BLaER1 treated with 17β-estradiol and CSF1 and Interleukin-3, amounts not matched to agents 10 nM and 100 nM (cell line): Measurements from ENCODE around the gene DNAH17.

ENCODE experiments used
- H3K27ac ChIP-seq, 11 experiments: shearing (Covaris generic); formaldehyde crosslinking; 2 replicates each; pipeline ENCODE4 v1.8.1; 2022
- H3K27me3 ChIP-seq, 11 experiments: shearing (Covaris generic); formaldehyde crosslinking; 2 replicates each; pipeline ENCODE4 v1.8.1; 2022
- H3K36me3 ChIP-seq, 11 experiments: shearing (Covaris generic); formaldehyde crosslinking; 2 replicates each; pipeline ENCODE4 v1.8.1; 2022
- H3K4me1 ChIP-seq, 10 experiments: shearing (Covaris generic); formaldehyde crosslinking; 2 replicates each; pipeline ENCODE4 v1.8.1; 2022
- H3K4me2 ChIP-seq, 11 experiments: shearing (Covaris generic); formaldehyde crosslinking; 2 replicates each; pipeline ENCODE4 v1.8.1; 2022
- H3K4me3 ChIP-seq, 10 experiments: shearing (Covaris generic); formaldehyde crosslinking; 2 replicates each; pipeline ENCODE4 v1.8.1; 2022
- H3K9ac ChIP-seq, 11 experiments: shearing (Covaris generic); formaldehyde crosslinking; 2 replicates each; pipeline ENCODE4 v1.8.1; 2022
- H3K9me3 ChIP-seq, 11 experiments: shearing (Covaris generic); formaldehyde crosslinking; replicated peaks in 1 of 11; 2 replicates each; pipeline ENCODE4 v1.8.1; 2022
- H4K20me1 ChIP-seq, 11 experiments: shearing (Covaris generic); formaldehyde crosslinking; 2 replicates each; pipeline ENCODE4 v1.8.1; 2022
- Cebpa-rat ChIP-seq, 11 experiments: shearing (Covaris generic); IDR thresholded peaks; 2 replicates each; pipeline ENCODE4 v1.8.1; 2022

The DNAH17 gene

DNA sequence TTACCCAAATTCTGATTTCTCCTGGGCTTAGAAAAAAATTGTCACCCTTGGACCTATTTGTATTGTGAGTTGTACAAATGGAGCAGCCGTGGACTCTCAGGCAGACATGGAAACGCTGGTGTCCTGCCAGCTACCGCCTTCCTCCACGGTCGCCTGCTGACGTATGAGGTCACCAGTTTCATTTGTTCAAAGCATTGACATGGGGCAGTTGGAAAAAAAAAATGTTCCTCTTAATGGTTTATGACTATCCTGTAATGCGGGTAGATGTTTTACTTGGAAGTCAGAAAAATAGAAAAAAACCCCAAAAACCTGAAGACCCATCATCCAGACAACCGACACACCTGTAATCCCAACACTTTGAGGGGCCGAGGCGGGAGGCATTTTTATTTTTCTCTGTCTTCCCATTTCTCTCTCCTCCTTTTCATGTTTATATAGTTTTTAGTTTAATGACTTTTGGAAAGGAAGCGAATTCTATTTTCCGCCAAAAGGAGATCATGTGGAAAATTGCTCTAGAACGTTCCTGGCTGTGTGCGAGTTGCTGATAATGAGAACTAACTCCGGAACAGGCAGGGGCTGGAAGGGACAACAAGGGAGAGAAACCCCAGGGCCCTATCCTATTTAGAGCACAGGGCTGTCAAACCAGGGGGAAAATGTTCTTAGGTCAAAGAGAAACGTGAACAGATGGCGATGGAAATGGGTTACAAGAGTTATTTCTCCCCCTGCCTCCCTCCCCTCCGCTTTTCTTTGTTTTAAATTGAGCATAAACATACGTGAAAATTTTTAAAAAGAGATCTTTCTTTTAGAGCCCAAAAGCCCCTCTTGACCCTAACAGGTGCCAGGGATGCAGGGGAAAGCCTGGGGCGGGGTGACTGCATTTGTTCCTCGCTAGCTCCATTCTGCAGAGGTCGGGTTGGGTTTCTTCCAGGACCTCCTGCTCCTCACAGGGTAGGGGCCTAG, 13.7 kb downstream of the DNAH17 start:
- peaks cover 14 to 39% (median 32%) of the 10 kb centered on the region in 10 experiments for H3K4me1 ChIP-seq
- 0 out of 22 replicates have a peak overlapping the region, but pooled peaks of 1 of the 11 experiments have one; percentile 4 for H3K27ac ChIP-seq
- no peak overlapping the region for H3K9ac ChIP-seq
- TF ChIP-seq Cebpa-rat (IDR thresholded peaks at IDR 0.05), result no peak
- H3K9me3 ChIP-seq, result peaks cover 0 to 20% (median 0%) of the 10 kb centered on the region in 11 experiments; a peak in 5 of 22 replicates
- peaks cover 0 to 14% (median 0%) of the 10 kb centered on the region in 11 experiments; a peak in 4 of 22 replicates for H3K36me3 ChIP-seq
- H3K4me3 ChIP-seq, result no peak overlapping the region
- H3K4me2 ChIP-seq, result peak overlapping the region; percentile 5 to 61 (median 39); a peak in 19 of 22 replicates
- H4K20me1 ChIP-seq, result no peaks in the 10 kb centered on the region
- H3K27me3 ChIP-seq, result no peaks in the 10 kb centered on the region

DNA sequence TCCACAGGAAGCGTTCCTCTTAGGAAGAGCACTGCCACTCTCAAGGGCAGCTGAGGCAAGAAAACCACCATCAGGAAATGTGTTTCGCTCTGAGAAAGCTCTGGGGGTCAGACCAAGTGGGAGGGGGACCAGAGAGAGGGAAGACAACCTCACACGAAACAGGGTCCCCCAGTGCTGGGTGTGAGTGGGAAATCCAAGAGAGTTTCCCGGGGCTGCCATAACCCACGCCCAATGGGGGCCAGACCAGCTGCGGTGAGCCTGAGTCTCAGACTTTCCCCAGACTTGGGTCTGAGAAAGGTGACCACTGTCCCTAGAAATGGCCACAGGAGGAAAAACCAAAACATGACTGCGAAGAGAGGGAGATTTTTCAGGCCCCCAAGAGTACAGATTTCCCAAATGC, 14.5 kb downstream of the DNAH17 start:
- no peak for TF ChIP-seq Cebpa-rat (IDR thresholded peaks at IDR 0.05)
- Histone ChIP-seq H3K9me3 (peaks cover 0 to 20% (median 0%) of the 10 kb centered on the region in 11 experiments; a peak in 5 of 22 replicates), H3K4me2 (peak overlapping the region; percentile 5 to 61 (median 48); a peak in 20 of 22 replicates), H3K9ac (no peak overlapping the region), H4K20me1 (no peaks in the 10 kb centered on the region), H3K36me3 (peaks cover 0 to 13% (median 0%) of the 10 kb centered on the region in 11 experiments; a peak in 4 of 22 replicates), H3K27ac (peak overlapping the region in 2 of 11 experiments; percentile 4 to 43; a peak in 1 of 22 replicates), H3K27me3 (no peaks in the 10 kb centered on the region), H3K4me3 (no peak overlapping the region), H3K4me1 (peaks cover 14 to 37% (median 26%) of the 10 kb centered on the region in 10 experiments)

DNA sequence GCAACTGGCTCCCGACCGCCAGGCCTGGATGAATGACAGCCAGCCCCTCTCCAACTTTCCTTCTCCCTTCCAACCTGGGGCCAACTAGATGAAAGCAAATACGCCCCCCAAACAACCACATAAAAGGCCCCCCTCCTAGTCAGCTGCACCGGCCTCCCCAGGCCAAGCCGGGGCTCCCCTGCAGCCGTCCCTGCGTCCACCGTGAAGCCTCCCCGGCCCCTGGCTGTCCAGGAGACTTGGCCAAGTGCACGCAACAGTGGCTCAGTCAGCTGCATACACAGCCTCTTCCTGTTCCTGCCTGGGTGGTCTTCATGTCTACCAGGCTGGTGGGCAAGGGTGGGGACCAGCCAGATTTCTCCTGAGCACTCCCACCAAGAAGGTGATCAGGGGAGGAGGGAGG, 16.0 kb downstream of the DNAH17 start:
- Histone ChIP-seq H3K27me3 (no peaks in the 10 kb centered on the region), H4K20me1 (no peaks in the 10 kb centered on the region), H3K4me1 (peaks cover 14 to 43% (median 31%) of the 10 kb centered on the region in 10 experiments), H3K27ac (no peak overlapping the region), H3K4me2 (0 out of 22 replicates have a peak overlapping the region, but pooled peaks of 1 of the 11 experiments have one; percentile 26), H3K9me3 (0 out of 22 replicates have a peak, but pooled peaks cover 0 to 6% (median 0%) of the 10 kb centered on the region in 11 experiments), H3K4me3 (no peak overlapping the region), H3K9ac (no peak overlapping the region), H3K36me3 (0 out of 22 replicates have a peak, but pooled peaks cover 0 to 3% (median 0%) of the 10 kb centered on the region in 11 experiments)
- TF ChIP-seq Cebpa-rat (IDR thresholded peaks at IDR 0.05), result no peak

DNA sequence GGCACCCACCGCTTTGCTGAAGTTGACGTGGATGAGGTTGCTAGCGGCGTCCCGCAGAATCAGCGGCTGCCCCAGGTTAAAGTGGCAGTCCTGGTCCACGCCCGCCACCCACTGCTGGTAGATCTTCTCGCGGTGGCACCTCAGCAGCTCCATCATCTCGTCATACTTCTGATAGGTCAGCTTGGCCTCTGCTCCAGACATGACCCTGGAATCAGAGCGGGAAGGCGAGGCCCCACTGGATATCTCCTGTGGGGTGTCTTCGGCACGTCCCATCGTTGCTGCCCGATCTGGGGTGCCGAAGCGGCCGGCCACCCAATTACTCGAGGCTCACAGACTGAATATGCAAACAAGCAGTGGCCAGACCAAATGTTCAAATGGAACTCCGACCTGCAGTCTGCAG, 16.5 kb downstream of the DNAH17 start:
- Histone ChIP-seq H3K4me2 (no peak overlapping the region), H3K4me3 (no peak overlapping the region), H3K27ac (no peak overlapping the region), H4K20me1 (no peaks in the 10 kb centered on the region), H3K9me3 (0 out of 22 replicates have a peak, but pooled peaks cover 0 to 4% (median 0%) of the 10 kb centered on the region in 11 experiments), H3K9ac (no peak overlapping the region), H3K4me1 (peaks cover 14 to 44% (median 33%) of the 10 kb centered on the region in 10 experiments), H3K36me3 (0 out of 22 replicates have a peak, but pooled peaks cover 0 to 3% (median 0%) of the 10 kb centered on the region in 11 experiments), H3K27me3 (no peaks in the 10 kb centered on the region)
- TF ChIP-seq Cebpa-rat (IDR thresholded peaks at IDR 0.05), result no peak

DNA sequence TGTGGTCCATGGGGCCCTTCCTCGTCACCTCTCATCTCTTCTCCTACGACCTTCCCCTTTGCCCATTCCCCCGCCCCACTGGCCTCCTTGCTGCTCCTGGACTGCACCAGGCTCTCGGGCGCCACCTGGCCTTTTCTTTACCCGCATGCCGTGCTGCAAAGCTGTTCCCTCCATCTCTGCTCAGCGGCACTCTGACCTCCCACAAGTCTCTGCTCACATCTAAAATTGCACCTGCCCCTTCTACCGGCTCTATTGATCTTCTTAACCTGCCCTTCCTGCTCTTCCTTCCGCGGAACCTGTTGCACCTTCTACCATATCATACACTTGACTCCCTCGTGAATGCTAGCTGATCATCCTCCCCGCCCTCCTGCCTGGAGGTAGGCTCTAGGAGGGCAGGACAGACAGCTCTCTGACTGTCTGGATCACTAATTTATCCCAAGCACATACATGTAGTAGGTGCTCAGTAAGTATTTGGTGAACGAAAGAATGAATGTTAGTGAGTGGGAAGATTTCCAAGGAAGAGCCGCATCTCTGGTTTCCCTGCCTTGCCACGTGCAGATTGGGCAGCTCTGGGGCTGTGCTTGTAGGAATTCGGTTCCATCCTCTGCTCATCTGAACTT, 17.3 kb downstream of the DNAH17 start:
- Histone ChIP-seq H3K9me3 (0 out of 22 replicates have a peak, but pooled peaks cover 0 to 4% (median 0%) of the 10 kb centered on the region in 11 experiments), H3K27me3 (no peaks in the 10 kb centered on the region), H3K9ac (no peak overlapping the region), H3K36me3 (0 out of 22 replicates have a peak, but pooled peaks cover 0 to 3% (median 0%) of the 10 kb centered on the region in 11 experiments), H3K4me1 (peaks cover 14 to 44% (median 33%) of the 10 kb centered on the region in 10 experiments), H3K27ac (no peak overlapping the region), H3K4me2 (no peak overlapping the region), H4K20me1 (no peaks in the 10 kb centered on the region), H3K4me3 (no peak overlapping the region)
- no peak for TF ChIP-seq Cebpa-rat (IDR thresholded peaks at IDR 0.05)

DNA sequence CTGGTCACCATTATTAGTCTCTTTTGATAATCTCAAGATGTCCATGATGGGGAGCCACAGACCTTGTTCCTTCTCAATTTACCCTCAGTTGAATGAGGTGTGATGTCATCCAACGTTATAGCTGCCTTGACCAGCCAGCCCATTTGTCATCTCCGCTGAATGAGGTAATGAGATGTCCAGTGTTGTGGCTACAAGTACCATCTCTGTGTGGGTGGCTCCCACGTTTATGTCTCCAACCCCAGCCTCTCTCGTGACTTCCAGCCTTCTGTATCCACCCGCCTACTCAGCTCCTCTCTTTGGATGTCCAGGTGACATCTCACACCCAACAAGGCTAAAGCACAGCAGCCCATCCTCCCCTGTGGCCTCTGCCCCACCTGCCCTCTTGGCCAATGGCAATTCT, 18.2 kb downstream of the DNAH17 start:
- Histone ChIP-seq H3K36me3 (0 out of 22 replicates have a peak, but pooled peaks cover 0 to 3% (median 0%) of the 10 kb centered on the region in 11 experiments), H3K4me3 (no peak overlapping the region), H3K4me1 (peaks cover 14 to 43% (median 33%) of the 10 kb centered on the region in 10 experiments), H3K27ac (no peak overlapping the region), H4K20me1 (no peaks in the 10 kb centered on the region), H3K9ac (no peak overlapping the region), H3K27me3 (no peaks in the 10 kb centered on the region), H3K4me2 (no peak overlapping the region), H3K9me3 (0 out of 22 replicates have a peak, but pooled peaks cover 0 to 4% (median 0%) of the 10 kb centered on the region in 11 experiments)
- TF ChIP-seq Cebpa-rat (IDR thresholded peaks at IDR 0.05), result no peak

DNA sequence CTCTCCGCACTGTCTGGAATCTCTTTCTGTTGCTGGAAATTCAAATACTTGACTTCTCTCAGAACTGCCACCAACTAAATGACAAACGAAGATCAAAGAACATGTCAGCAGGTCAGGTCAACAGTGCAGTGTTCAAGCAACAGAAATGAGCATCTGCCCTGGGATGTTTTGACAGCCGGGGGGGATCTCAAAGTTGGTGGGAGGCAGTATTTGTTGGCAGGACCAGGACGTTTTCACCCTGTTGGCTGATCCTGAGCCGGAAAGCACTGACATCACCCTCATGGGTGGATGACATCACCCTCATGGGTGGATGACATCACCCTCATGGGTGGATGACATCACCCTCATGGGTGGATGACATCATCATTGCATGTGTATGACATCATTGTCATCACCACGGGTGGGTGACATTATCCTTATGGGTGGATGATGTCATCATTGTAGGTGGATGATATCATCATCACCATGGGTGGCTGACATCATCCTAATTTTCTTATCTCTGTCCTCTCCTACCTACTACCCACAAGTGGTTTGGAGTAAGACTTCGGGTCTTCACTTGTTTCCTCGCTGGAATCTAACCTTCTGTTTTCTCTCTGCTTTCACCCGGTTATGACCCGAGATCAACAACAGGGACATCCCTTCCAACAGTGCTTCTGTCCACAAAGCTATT, 18.9 kb downstream of the DNAH17 start:
- Histone ChIP-seq H4K20me1 (no peaks in the 10 kb centered on the region), H3K4me3 (no peak overlapping the region), H3K9me3 (0 out of 22 replicates have a peak, but pooled peaks cover 0 to 4% (median 0%) of the 10 kb centered on the region in 11 experiments), H3K4me1 (peaks cover 9 to 41% (median 29%) of the 10 kb centered on the region in 10 experiments), H3K4me2 (peak overlapping the region in 2 of 11 experiments; percentile 4 to 15; a peak in 1 of 22 replicates), H3K27ac (peak overlapping the region in 1 of 11 experiments; percentile 17; a peak in 1 of 22 replicates), H3K9ac (no peak overlapping the region), H3K36me3 (0 out of 22 replicates have a peak, but pooled peaks cover 0 to 3% (median 0%) of the 10 kb centered on the region in 11 experiments), H3K27me3 (no peaks in the 10 kb centered on the region)
- no peak for TF ChIP-seq Cebpa-rat (IDR thresholded peaks at IDR 0.05)

DNA sequence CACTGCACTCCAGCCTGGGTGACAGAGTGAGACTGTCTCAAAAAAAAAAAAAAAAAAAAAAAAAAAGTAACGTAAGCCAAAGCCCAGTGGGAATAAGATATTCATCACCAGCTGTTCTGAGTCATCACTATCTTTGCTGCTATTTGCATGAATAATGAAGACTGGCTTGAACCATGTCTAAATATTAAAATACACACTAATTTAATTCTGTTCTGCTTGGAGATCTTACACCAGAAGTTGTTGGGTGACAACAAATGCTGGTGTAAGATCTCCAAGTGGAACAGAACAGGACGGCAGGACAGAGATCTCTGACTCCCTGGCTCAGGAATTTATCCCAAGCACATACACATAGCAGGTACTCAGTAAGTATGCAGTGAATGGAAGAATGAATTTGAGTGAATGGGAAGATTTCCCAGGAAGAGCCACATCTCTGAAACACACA, 19.6 kb downstream of the DNAH17 start:
- H3K27ac ChIP-seq, result peak overlapping the region in 1 of 11 experiments; percentile 17; a peak in 2 of 22 replicates
- H3K36me3 ChIP-seq, result 0 out of 22 replicates have a peak, but pooled peaks cover 0 to 3% (median 0%) of the 10 kb centered on the region in 11 experiments
- H3K9ac ChIP-seq, result no peak overlapping the region
- 0 out of 22 replicates have a peak, but pooled peaks cover 0 to 4% (median 0%) of the 10 kb centered on the region in 11 experiments for H3K9me3 ChIP-seq
- H4K20me1 ChIP-seq, result no peaks in the 10 kb centered on the region
- H3K27me3 ChIP-seq, result no peaks in the 10 kb centered on the region
- H3K4me2 ChIP-seq, result peak overlapping the region in 9 of 11 experiments; percentile 10 to 62 (median 45); a peak in 16 of 22 replicates
- H3K4me3 ChIP-seq, result no peak overlapping the region
- TF ChIP-seq Cebpa-rat (IDR thresholded peaks at IDR 0.05), result no peak
- H3K4me1 ChIP-seq, result peaks cover 2 to 34% (median 22%) of the 10 kb centered on the region in 10 experiments
